ENCODE measurements around the gene HEATR3.

DNA sequence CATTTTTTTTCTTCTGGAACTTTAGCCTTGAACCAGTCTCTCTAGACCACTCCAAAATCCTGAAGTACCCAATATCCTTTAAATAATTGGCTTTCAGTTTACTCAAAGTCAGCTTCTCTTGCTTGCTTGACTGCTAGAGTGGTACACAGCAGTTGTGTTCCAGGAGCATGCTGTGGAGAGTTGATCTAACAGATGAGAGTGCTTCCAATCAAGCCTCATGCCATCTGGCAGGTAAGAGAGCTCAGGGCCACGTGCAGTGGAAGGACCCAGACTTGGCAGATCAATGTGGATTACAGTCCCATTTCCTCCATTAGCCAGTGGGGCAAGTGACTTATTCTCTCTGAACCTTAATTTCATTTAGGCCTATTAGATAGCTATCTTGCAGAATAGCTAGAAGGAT lies 25.1 kb upstream of the HEATR3 start:
- TF ChIP-seq, protein P1, sequence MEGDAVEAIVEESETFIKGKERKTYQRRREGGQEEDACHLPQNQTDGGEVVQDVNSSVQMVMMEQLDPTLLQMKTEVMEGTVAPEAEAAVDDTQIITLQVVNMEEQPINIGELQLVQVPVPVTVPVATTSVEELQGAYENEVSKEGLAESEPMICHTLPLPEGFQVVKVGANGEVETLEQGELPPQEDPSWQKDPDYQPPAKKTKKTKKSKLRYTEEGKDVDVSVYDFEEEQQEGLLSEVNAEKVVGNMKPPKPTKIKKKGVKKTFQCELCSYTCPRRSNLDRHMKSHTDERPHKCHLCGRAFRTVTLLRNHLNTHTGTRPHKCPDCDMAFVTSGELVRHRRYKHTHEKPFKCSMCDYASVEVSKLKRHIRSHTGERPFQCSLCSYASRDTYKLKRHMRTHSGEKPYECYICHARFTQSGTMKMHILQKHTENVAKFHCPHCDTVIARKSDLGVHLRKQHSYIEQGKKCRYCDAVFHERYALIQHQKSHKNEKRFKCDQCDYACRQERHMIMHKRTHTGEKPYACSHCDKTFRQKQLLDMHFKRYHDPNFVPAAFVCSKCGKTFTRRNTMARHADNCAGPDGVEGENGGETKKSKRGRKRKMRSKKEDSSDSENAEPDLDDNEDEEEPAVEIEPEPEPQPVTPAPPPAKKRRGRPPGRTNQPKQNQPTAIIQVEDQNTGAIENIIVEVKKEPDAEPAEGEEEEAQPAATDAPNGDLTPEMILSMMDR (IDR thresholded peaks at IDR 0.05), result no peak
- TF ChIP-seq POLR2A (IDR thresholded peaks at IDR 0.05), result no peak

All from heart left ventricle (tissue), 13 donors.